HEK293 (cell line): ENCODE measurements around the gene KDM5C.

Source experiments
- CTCF ChIA-PET: fragments of 350-600 bp; formaldehyde crosslinking; extraction: SDS; loops from one replicate; lab custom pipeline; 2021; ENCODE audit warnings: antibody characterized with exemption; lab: Yijun Ruan, JAX
- POLR2A ChIA-PET: fragments of 300-600 bp; formaldehyde crosslinking; extraction: SDS; loops from one replicate; lab custom pipeline; 2020; ENCODE audit warnings: antibody characterized with exemption, inconsistent platforms; lab: Yijun Ruan, JAX
- H3K27ac ChIP-seq: fragments of 200-500 bp; sonication (Bioruptor generic); 2 replicates; pipeline ENCODE4 v1.5.1; 2014; ENCODE audit warnings: low read depth, low read length, control low read depth, inconsistent platforms; ENCODE audit errors: extremely low read depth
- H3K36me3 ChIP-seq, 2 experiments: fragments of 200-500 bp in 1 of 2; sonication (Bioruptor generic) in 1 of 2; 1 replicate in 1 of 2; 2 replicates in 1 of 2; pipeline ENCODE4 v1.5.1; 2014 to 2017; ENCODE audit warnings: inconsistent platforms in 2 of 2, low read length in 2 of 2; ENCODE audit not compliant: control insufficient read depth in 2 of 2, insufficient read depth in 1 of 2
- H3K4me1 ChIP-seq: fragments of 200-500 bp; sonication (Bioruptor generic); 2 replicates; pipeline ENCODE4 v1.5.1; 2014; ENCODE audit warnings: mild to moderate bottlenecking, low read length, inconsistent platforms; ENCODE audit not compliant: control insufficient read depth, insufficient read depth
- H3K4me3 ChIP-seq: 2 replicates; pipeline ENCODE4 v1.5.1; 2011; ENCODE audit warnings: low read depth, mild to moderate bottlenecking, control low read depth, low read length, moderate library complexity
- H3K9me3 ChIP-seq: fragments of 200-500 bp; sonication (Bioruptor generic); 2 replicates; pipeline ENCODE4 v1.5.1; 2014; ENCODE audit warnings: low read depth, low read length, inconsistent platforms; ENCODE audit not compliant: control insufficient read depth, insufficient read depth
- BCL11A ChIP-seq: fragments of 450-650 bp; formaldehyde crosslinking; IDR thresholded peaks from 2 replicates; pipeline ENCODE4 v1.5.1; 2016; ENCODE audit warnings: low read depth, missing biosample characterization, missing genetic modification characterization
- MZF1 ChIP-seq: fragments of 450-650 bp; formaldehyde crosslinking; IDR thresholded peaks from 2 replicates; pipeline ENCODE4 v1.5.1; 2017; ENCODE audit warnings: missing biosample characterization, missing genetic modification characterization, borderline replicate concordance
- RBAK ChIP-seq: fragments of 450-650 bp; formaldehyde crosslinking; IDR thresholded peaks from 2 replicates; pipeline ENCODE4 v1.5.1; 2016; ENCODE audit warnings: missing biosample characterization, missing genetic modification characterization
- SALL2 ChIP-seq: fragments of 450-650 bp; formaldehyde crosslinking; IDR thresholded peaks from 2 replicates; pipeline ENCODE4 v1.5.0; 2017; ENCODE audit warnings: missing biosample characterization, mild to moderate bottlenecking, missing genetic modification characterization, borderline replicate concordance
- TRIM28 ChIP-seq: IDR thresholded peaks from 2 replicates; pipeline ENCODE4 v1.6.1; 2011; ENCODE audit warnings: low read length, control low read depth, borderline replicate concordance
- ZBTB48 ChIP-seq: fragments of 450-650 bp; formaldehyde crosslinking; IDR thresholded peaks from 2 replicates; pipeline ENCODE4 v1.5.1; 2016; ENCODE audit warnings: missing biosample characterization, missing genetic modification characterization
- ZIC2 ChIP-seq: fragments of 450-650 bp; formaldehyde crosslinking; IDR thresholded peaks from 2 replicates; pipeline ENCODE4 v1.5.1; 2016; ENCODE audit warnings: missing biosample characterization, missing genetic modification characterization
- ZNF155 ChIP-seq: fragments of 450-650 bp; formaldehyde crosslinking; IDR thresholded peaks from 2 replicates; pipeline ENCODE4 v1.5.1; 2016; ENCODE audit warnings: missing biosample characterization, missing genetic modification characterization
- ZNF169 ChIP-seq: fragments of 450-650 bp; formaldehyde crosslinking; IDR thresholded peaks from 2 replicates; pipeline ENCODE4 v1.5.1; 2016; ENCODE audit warnings: missing biosample characterization, missing genetic modification characterization
- ZNF510 ChIP-seq: fragments of 450-650 bp; formaldehyde crosslinking; IDR thresholded peaks from 2 replicates; pipeline ENCODE4 v1.5.1; 2018; ENCODE audit warnings: mild to moderate bottlenecking, missing genetic modification characterization, missing biosample characterization; ENCODE audit not compliant: insufficient replicate concordance
- ZNF654 ChIP-seq: fragments of 450-650 bp; formaldehyde crosslinking; IDR thresholded peaks from 2 replicates; pipeline ENCODE4 v1.5.1; 2016; ENCODE audit warnings: low read depth, missing biosample characterization, missing genetic modification characterization
- ZNF677 ChIP-seq: fragments of 450-650 bp; IDR thresholded peaks from 2 replicates; pipeline ENCODE4 v1.5.0; 2018; ENCODE audit warnings: missing biosample characterization, mild to moderate bottlenecking, missing genetic modification characterization, moderate library complexity
- ZNF791 ChIP-seq: fragments of 450-650 bp; formaldehyde crosslinking; IDR thresholded peaks from 2 replicates; pipeline ENCODE4 v1.5.1; 2016; ENCODE audit warnings: missing biosample characterization, missing genetic modification characterization
- ZXDB ChIP-seq: fragments of 450-650 bp; formaldehyde crosslinking; IDR thresholded peaks from 2 replicates; pipeline ENCODE4 v1.5.1; 2016; ENCODE audit warnings: missing biosample characterization, missing genetic modification characterization
- TF ChIP-seq, protein P1 (sequence below): fragments of 450-650 bp; formaldehyde crosslinking; IDR thresholded peaks from 2 replicates; pipeline ENCODE4 v1.5.1; 2016; ENCODE audit warnings: missing biosample characterization, missing genetic modification characterization
- TF ChIP-seq, protein P2 (sequence below): fragments of 450-650 bp; IDR thresholded peaks from 2 replicates; pipeline ENCODE4 v1.5.1; 2018; ENCODE audit warnings: missing biosample characterization, missing genetic modification characterization
- TF ChIP-seq, protein P3 (sequence below): fragments of 450-650 bp; formaldehyde crosslinking; IDR thresholded peaks from 2 replicates; pipeline ENCODE4 v1.5.1; 2016; ENCODE audit warnings: missing biosample characterization, missing genetic modification characterization
- TF ChIP-seq, protein P4 (sequence below): fragments of 450-650 bp; formaldehyde crosslinking; IDR thresholded peaks from 2 replicates; pipeline ENCODE4 v1.5.1; 2016; ENCODE audit warnings: missing biosample characterization, missing genetic modification characterization
- TF ChIP-seq, protein P5 (sequence below): fragments of 450-650 bp; formaldehyde crosslinking; IDR thresholded peaks from 2 replicates; pipeline ENCODE4 v1.5.1; 2017; ENCODE audit warnings: missing biosample characterization, missing genetic modification characterization
- TF ChIP-seq, protein P6 (sequence below): fragments of 450-650 bp; formaldehyde crosslinking; IDR thresholded peaks from 2 replicates; pipeline ENCODE4 v1.5.1; 2016; ENCODE audit warnings: missing biosample characterization, missing genetic modification characterization

KDM5C gene

DNA sequence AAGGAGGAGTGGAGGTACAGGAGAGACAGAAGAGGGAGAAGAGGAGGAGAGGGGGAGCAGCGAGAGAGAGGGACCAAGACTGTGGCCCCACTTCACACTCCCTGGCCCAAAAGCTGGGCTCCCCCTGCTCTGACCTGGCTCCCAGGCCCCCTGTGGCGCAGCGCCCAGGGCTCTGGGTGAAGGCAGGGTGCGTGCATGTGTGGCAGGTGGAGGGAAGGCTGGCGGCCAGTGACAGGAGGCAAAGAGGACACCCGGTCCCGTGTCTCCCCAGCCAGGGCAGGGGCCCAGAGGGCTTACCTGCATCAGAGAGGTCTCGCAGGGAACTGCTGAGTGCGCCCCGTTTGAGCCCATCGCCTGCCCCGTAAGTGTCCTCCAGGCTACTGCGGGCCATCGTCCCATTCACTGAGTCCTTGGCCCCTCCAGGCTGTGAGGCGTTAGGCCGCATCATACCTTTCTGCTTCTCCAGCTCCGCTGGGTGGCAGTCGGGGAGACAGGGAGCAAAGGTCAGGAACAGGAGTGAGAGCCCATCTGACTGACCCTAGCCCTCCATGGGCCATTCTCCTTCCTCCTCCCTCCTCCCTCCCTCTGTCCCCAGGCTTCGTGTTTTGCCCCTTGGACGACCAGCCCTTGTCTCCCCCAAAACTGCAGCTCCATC lies 11.1 kb upstream of the KDM5C start:
- no peak overlapping the region for H3K4me3 ChIP-seq
- TF ChIP-seq ZNF169 (no peak), SALL2 (no peak), ZNF677 (tag by site-specific recombination) (no peak), TRIM28 (no peak), ZBTB48 (no peak), ZNF510 (tag by site-specific recombination) (no peak), RBAK (no peak), ZNF155 (no peak), ZNF654 (no peak), ZIC2 (tag by site-specific recombination) (no peak), ZNF791 (tag by site-specific recombination) (no peak), BCL11A (tag by site-specific recombination) (no peak), ZXDB (tag by site-specific recombination) (no peak), MZF1 (tag by site-specific recombination) (no peak)
- TF ChIP-seq, protein P1, sequence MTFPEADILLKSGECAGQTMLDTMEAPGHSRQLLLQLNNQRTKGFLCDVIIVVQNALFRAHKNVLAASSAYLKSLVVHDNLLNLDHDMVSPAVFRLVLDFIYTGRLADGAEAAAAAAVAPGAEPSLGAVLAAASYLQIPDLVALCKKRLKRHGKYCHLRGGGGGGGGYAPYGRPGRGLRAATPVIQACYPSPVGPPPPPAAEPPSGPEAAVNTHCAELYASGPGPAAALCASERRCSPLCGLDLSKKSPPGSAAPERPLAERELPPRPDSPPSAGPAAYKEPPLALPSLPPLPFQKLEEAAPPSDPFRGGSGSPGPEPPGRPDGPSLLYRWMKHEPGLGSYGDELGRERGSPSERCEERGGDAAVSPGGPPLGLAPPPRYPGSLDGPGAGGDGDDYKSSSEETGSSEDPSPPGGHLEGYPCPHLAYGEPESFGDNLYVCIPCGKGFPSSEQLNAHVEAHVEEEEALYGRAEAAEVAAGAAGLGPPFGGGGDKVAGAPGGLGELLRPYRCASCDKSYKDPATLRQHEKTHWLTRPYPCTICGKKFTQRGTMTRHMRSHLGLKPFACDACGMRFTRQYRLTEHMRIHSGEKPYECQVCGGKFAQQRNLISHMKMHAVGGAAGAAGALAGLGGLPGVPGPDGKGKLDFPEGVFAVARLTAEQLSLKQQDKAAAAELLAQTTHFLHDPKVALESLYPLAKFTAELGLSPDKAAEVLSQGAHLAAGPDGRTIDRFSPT (tag by site-specific recombination) = no peak
- TF ChIP-seq, protein P2, sequence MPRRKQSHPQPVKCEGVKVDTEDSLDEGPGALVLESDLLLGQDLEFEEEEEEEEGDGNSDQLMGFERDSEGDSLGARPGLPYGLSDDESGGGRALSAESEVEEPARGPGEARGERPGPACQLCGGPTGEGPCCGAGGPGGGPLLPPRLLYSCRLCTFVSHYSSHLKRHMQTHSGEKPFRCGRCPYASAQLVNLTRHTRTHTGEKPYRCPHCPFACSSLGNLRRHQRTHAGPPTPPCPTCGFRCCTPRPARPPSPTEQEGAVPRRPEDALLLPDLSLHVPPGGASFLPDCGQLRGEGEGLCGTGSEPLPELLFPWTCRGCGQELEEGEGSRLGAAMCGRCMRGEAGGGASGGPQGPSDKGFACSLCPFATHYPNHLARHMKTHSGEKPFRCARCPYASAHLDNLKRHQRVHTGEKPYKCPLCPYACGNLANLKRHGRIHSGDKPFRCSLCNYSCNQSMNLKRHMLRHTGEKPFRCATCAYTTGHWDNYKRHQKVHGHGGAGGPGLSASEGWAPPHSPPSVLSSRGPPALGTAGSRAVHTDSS (tag by site-specific recombination) = no peak
- TF ChIP-seq, protein P3, sequence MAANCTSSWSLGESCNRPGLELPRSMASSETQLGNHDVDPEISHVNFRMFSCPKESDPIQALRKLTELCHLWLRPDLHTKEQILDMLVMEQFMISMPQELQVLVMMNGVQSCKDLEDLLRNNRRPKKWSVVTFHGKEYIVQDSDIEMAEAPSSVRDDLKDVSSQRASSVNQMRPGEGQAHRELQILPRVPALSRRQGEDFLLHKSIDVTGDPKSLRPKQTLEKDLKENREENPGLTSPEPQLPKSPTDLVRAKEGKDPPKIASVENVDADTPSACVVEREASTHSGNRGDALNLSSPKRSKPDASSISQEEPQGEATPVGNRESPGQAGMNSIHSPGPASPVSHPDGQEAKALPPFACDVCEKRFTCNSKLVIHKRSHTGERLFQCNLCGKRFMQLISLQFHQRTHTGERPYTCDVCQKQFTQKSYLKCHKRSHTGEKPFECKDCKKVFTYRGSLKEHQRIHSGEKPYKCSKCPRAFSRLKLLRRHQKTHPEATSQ (tag by site-specific recombination) = no peak
- TF ChIP-seq, protein P4, sequence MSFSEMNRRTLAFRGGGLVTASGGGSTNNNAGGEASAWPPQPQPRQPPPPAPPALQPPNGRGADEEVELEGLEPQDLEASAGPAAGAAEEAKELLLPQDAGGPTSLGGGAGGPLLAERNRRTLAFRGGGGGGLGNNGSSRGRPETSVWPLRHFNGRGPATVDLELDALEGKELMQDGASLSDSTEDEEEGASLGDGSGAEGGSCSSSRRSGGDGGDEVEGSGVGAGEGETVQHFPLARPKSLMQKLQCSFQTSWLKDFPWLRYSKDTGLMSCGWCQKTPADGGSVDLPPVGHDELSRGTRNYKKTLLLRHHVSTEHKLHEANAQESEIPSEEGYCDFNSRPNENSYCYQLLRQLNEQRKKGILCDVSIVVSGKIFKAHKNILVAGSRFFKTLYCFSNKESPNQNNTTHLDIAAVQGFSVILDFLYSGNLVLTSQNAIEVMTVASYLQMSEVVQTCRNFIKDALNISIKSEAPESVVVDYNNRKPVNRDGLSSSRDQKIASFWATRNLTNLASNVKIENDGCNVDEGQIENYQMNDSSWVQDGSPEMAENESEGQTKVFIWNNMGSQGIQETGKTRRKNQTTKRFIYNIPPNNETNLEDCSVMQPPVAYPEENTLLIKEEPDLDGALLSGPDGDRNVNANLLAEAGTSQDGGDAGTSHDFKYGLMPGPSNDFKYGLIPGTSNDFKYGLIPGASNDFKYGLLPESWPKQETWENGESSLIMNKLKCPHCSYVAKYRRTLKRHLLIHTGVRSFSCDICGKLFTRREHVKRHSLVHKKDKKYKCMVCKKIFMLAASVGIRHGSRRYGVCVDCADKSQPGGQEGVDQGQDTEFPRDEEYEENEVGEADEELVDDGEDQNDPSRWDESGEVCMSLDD (tag by site-specific recombination) = no peak
- TF ChIP-seq, protein P5, sequence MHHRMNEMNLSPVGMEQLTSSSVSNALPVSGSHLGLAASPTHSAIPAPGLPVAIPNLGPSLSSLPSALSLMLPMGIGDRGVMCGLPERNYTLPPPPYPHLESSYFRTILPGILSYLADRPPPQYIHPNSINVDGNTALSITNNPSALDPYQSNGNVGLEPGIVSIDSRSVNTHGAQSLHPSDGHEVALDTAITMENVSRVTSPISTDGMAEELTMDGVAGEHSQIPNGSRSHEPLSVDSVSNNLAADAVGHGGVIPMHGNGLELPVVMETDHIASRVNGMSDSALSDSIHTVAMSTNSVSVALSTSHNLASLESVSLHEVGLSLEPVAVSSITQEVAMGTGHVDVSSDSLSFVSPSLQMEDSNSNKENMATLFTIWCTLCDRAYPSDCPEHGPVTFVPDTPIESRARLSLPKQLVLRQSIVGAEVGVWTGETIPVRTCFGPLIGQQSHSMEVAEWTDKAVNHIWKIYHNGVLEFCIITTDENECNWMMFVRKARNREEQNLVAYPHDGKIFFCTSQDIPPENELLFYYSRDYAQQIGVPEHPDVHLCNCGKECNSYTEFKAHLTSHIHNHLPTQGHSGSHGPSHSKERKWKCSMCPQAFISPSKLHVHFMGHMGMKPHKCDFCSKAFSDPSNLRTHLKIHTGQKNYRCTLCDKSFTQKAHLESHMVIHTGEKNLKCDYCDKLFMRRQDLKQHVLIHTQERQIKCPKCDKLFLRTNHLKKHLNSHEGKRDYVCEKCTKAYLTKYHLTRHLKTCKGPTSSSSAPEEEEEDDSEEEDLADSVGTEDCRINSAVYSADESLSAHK (tag by site-specific recombination) = no peak
- TF ChIP-seq, protein P6, sequence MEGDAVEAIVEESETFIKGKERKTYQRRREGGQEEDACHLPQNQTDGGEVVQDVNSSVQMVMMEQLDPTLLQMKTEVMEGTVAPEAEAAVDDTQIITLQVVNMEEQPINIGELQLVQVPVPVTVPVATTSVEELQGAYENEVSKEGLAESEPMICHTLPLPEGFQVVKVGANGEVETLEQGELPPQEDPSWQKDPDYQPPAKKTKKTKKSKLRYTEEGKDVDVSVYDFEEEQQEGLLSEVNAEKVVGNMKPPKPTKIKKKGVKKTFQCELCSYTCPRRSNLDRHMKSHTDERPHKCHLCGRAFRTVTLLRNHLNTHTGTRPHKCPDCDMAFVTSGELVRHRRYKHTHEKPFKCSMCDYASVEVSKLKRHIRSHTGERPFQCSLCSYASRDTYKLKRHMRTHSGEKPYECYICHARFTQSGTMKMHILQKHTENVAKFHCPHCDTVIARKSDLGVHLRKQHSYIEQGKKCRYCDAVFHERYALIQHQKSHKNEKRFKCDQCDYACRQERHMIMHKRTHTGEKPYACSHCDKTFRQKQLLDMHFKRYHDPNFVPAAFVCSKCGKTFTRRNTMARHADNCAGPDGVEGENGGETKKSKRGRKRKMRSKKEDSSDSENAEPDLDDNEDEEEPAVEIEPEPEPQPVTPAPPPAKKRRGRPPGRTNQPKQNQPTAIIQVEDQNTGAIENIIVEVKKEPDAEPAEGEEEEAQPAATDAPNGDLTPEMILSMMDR (tag by site-specific recombination) = no peak
- CTCF ChIA-PET = interaction anchor here (1.2 to 5.3 kb wide), 5 partner anchors 10 to 246 kb away, joined by 3 to 44 read pairs (median 5); partner anchors contain the start of gene KDM5C
- peaks cover 2 to 26% of the 10 kb centered on the region in 2 experiments; a peak in 2 of 3 replicates for H3K36me3 ChIP-seq
- H3K9me3 ChIP-seq = no peaks in the 10 kb centered on the region
- H3K4me1 ChIP-seq = no peaks in the 10 kb centered on the region
- POLR2A ChIA-PET = interaction anchor here (3.9 kb wide), 1 partner anchor 11 kb away, joined by 22 read pairs; the partner anchor contains the start of gene KDM5C
- no peak overlapping the region for H3K27ac ChIP-seq
